RWPE1 (cell line): ENCODE data around the gene VIT.

Source experiments
- CTCF ChIA-PET: fragments of 350-600 bp; sonication (Branson Sonifier 250); formaldehyde crosslinking; extraction: SDS; loops from one replicate; lab custom pipeline; 2021; lab: Yijun Ruan, JAX
- POLR2A ChIA-PET: fragments of 400-600 bp; formaldehyde crosslinking; extraction: SDS; loops from one replicate; lab custom pipeline; 2020; ENCODE audit warnings: antibody characterized with exemption; ENCODE audit not compliant: low non-redundant PET; lab: Yijun Ruan, JAX
- DNase-seq: peaks from one replicate; pipeline ENCODE4 v3.0.0; 2012; ENCODE audit warnings: low spot score
- H3K27ac ChIP-seq: fragments of 450-650 bp; 2 replicates; pipeline ENCODE4 v1.5.1; 2017
- TF ChIP-seq, protein P1 (sequence below): fragments of 450-650 bp; conservative IDR thresholded peaks from 2 replicates; pipeline ENCODE4 v1.5.1; 2017; ENCODE audit warnings: low read depth, mild to moderate bottlenecking

The VIT gene

DNA sequence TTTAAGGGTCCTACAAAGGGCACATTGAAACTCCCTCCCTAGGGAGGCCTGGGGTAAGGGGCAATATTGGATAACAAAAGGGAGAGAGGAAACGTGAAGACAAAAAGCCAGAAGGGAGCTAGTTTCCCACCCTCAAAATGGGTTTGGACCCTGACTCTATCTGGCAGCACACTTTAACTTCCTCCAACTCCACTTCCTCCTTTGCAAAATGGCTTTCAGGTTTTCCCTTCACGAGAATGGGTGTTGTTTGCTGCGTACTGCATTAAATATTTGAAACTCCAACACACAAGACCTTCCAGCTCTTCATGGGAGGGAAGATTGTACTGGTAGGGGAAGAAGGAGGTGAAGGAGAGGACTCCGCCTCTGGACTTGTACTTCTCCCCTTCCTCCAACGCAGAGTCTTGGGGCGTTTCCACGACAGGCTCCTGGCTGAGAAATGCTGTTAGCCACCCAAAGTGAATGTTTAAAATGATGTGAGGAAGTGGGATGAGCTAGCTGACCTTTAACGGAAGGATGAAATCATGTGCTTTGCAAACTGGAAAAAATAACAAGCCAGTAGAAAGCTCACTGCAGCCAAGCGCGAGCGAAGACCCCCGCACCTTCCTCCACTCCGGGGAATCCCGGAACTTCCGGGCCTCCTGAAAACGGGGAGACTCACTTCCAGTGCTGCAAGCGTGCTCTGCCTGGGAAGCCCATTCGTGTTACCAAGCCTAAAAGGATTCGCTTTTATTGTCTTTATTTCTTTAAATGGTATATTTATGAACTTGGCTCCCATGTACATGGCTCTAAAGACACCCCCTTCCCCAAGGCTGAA is 85.6 kb downstream of the VIT start:
- no peak overlapping the region for H3K27ac ChIP-seq
- ChIA-PET CTCF (interaction anchor here (0.7 kb wide), 1 partner anchor 898 kb away, joined by 3 read pairs; no protein-coding TSS in a partner anchor), POLR2A (interaction anchor here (0.6 kb wide), 1 partner anchor 303 kb away, joined by 3 read pairs; no protein-coding TSS in a partner anchor)
- no peak for DNase-seq
- TF ChIP-seq, protein P1, sequence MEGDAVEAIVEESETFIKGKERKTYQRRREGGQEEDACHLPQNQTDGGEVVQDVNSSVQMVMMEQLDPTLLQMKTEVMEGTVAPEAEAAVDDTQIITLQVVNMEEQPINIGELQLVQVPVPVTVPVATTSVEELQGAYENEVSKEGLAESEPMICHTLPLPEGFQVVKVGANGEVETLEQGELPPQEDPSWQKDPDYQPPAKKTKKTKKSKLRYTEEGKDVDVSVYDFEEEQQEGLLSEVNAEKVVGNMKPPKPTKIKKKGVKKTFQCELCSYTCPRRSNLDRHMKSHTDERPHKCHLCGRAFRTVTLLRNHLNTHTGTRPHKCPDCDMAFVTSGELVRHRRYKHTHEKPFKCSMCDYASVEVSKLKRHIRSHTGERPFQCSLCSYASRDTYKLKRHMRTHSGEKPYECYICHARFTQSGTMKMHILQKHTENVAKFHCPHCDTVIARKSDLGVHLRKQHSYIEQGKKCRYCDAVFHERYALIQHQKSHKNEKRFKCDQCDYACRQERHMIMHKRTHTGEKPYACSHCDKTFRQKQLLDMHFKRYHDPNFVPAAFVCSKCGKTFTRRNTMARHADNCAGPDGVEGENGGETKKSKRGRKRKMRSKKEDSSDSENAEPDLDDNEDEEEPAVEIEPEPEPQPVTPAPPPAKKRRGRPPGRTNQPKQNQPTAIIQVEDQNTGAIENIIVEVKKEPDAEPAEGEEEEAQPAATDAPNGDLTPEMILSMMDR, result no peak

DNA sequence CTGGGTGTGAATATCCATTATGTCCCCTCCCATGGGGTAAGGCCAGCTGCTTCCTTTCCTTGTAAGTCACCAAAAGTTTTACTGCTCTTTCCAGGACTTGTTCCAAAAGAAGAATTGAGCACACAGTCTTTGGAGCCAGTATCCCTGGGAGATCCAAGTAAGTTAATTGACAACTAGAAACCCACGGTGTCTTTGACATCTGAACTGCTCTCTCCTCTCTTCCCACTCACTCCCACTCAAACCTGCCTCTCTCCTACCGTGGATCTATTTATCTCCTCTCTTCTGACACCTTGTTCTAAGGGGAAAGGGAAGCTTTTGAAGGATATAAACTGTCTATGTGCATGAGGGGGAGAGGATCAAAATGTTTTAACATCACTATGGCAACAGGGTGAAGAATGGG is 86.7 kb downstream of the VIT start:
- POLR2A ChIA-PET, result no interaction called here
- CTCF ChIA-PET, result no interaction called here
- no peak overlapping the region for H3K27ac ChIP-seq
- DNase-seq, result no peak
- TF ChIP-seq, protein P1, result no peak

DNA sequence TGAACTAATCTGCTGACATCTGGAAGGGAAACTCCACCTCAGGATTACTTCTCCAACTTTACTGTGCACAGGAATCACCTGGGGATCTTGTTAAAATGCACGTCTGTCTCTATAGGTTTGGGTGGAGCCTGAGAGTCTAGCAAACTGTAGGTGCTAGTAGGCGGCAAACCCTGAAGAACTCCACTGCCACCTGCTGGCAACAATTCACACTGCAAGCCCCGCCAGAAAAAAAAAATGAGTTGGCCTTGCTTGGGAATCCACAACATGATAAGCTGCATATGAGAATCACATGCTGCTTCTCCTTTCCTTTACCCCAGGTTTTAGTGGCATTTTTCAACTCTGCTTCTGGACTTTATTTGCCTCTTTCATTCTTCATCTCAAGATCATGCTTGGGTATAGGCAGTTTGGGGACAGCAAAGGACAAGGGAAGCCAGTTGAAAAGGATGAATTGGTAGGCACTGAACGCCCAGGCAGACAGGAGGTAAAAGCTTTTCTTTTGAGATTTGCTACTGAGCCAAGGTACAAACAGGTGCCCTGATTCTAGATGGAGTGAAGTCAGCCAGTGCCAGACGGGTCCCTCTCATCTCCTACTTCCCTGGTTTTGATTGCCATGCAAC is 88.8 kb downstream of the VIT start:
- no peak overlapping the region for H3K27ac ChIP-seq
- CTCF ChIA-PET, result interaction anchor here (0.6 to 2.2 kb wide), 31 partner anchors 9 to 1025 kb away, joined by 3 to 25 read pairs (median 4); no protein-coding TSS in a partner anchor
- TF ChIP-seq, protein P1, result peak; percentile 96
- POLR2A ChIA-PET, result no interaction called here
- peak; percentile 79 for DNase-seq

DNA sequence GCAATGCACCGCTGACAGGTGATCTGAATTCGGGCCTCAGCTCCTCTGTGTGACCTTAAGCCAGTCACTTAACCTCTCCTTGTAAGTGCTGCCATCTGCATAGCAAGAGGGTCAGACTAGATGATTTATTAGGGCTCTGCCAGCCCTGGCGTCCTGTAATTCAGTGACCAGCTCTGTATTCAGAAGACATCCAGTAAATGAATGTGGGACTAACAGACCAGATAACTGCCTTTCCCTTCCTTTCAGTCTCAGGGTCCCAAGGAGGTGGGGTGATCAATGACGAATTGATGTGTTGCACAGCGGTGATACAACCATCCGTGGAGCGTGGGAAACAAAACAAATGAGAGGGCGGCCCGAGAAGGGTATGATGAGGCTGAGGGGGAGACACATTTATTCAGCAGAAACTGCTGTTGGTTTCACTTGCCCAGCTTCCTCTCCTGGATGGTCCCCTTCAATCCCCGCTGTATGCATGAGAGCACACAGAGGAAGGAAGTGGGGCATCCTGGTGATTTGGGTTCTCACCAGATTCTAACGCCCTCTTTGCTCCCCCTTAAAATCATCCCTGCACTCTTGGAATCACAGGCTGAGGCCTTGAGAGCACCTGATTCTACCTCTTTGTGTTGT is 92.8 kb downstream of the VIT start:
- no peak overlapping the region for H3K27ac ChIP-seq
- POLR2A ChIA-PET, result no interaction called here
- CTCF ChIA-PET, result no interaction called here
- DNase-seq, result no peak
- TF ChIP-seq, protein P1, result no peak

DNA sequence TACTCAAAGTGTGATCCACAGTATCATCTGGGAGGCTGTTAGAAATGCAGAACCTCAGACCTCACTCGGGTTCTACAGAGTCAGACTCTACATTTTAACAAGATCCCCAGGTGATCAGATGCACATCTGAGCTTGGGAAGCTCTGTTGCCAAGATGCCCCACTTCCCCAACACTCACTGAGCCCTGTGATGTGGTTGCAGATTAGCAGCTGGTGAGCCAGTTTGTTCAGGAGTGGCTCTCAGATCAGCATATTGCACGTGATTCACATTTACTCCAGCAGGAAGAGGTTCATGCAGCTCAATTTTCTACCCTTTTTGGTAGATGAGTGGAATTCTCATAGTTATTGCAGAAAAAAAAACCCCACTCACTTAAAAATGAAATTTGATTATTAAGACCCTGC is 96.4 kb downstream of the VIT start:
- ChIA-PET POLR2A (no interaction called here), CTCF (interaction anchor here (0.8 kb wide), 1 partner anchor 28 kb away, joined by 4 read pairs; no protein-coding TSS in a partner anchor)

More for the DNA sequence above, 96.4 kb downstream of the VIT start:
- no peak overlapping the region for H3K27ac ChIP-seq
- TF ChIP-seq, protein P1, result no peak
- no peak for DNase-seq
